MG63 (cell line): Measurements from ENCODE around the gene TBKBP1. TPM values are rescaled to one million over a fixed set of nuclear protein-coding genes. Genes with fewer than 3 reads are reported as not detected.

Source experiments
- DNase-seq: peaks from one replicate; pipeline ENCODE4 v3.0.0-alpha.2; 2020
- H3K27me3 ChIP-seq: fragments of 250-450 bp; sonication (Bioruptor Pico); 2 replicates; pipeline ENCODE4 v1.5.1; 2020; ENCODE audit warnings: mild to moderate bottlenecking, moderate library complexity
- H3K36me3 ChIP-seq: fragments of 250-450 bp; sonication (Bioruptor Pico); 2 replicates; pipeline ENCODE4 v1.5.1; 2020; ENCODE audit warnings: mild to moderate bottlenecking, moderate library complexity
- H3K4me3 ChIP-seq: fragments of 250-450 bp; sonication (Bioruptor Pico); 2 replicates; pipeline ENCODE4 v1.5.1; 2020; ENCODE audit warnings: mild to moderate bottlenecking, moderate library complexity
- H3K9me3 ChIP-seq: fragments of 250-450 bp; sonication (Bioruptor Pico); 2 replicates; pipeline ENCODE4 v1.5.1; 2020; ENCODE audit warnings: mild to moderate bottlenecking, moderate library complexity
- total RNA-seq: library from RNA; depleted of rRNA; stranded (reverse); fragments of >200 nt; shearing (Covaris generic); gene quantifications from 2 replicates; pipeline ENCODE4 v1.2.3, GENCODE V29; 2014; ENCODE audit warnings: low replicate concordance

Gene TBKBP1
- total RNA-seq, 1 experiment from 2014 or later = 8.4 TPM

GRCh38 chr17:47716375-47716774, 22.4 kb downstream of the TBKBP1 start:
- H3K27me3 ChIP-seq = peaks cover 7% of the 10 kb centered on the region
- no peak overlapping the region for H3K4me3 ChIP-seq
- no peaks in the 10 kb centered on the region for H3K9me3 ChIP-seq
- no peak for DNase-seq
- no peaks in the 10 kb centered on the region for H3K36me3 ChIP-seq

- no peak overlapping the region for H3K4me3 ChIP-seq
- no peaks in the 10 kb centered on the region for H3K9me3 ChIP-seq
- H3K27me3 ChIP-seq = peaks cover 7% of the 10 kb centered on the region
- no peak for DNase-seq
- no peaks in the 10 kb centered on the region for H3K36me3 ChIP-seq
Observed at GRCh38 chr17:47717261-47717697, 23.3 kb downstream of the TBKBP1 start.

DNA sequence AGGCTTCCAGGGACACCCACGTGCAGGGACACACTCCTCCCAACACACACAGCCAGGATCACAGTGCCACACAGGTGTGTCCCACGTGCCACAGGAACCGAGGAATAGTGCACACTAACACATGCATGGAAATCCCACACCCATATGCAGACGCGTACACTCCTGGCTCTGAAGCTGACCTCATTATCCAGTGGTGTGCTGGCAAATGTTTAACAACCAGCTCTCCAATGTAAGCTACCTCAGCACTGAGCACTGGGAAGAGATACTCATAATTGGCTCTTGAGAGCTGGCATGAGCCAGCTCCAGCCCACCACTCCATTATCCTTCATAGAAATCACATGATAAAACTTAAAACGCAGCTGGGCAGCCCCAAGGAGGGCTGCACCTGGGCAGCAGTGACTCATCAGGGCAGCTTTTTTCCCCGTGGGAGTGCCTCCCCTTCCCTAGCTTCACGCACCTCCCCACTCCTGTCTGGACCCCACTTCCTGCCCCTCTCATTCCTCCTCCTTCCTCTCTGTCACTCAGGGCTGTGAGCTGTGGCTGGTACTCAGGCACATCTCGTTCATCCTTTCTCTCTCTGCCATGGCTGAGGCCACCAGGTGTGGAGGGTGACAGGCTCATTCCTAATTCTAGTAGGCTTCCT, 24.1 kb downstream of the TBKBP1 start:
- peaks cover 6% of the 10 kb centered on the region for H3K27me3 ChIP-seq
- DNase-seq = no peak
- H3K9me3 ChIP-seq = no peaks in the 10 kb centered on the region
- H3K36me3 ChIP-seq = no peaks in the 10 kb centered on the region
- H3K4me3 ChIP-seq = no peak overlapping the region

DNA sequence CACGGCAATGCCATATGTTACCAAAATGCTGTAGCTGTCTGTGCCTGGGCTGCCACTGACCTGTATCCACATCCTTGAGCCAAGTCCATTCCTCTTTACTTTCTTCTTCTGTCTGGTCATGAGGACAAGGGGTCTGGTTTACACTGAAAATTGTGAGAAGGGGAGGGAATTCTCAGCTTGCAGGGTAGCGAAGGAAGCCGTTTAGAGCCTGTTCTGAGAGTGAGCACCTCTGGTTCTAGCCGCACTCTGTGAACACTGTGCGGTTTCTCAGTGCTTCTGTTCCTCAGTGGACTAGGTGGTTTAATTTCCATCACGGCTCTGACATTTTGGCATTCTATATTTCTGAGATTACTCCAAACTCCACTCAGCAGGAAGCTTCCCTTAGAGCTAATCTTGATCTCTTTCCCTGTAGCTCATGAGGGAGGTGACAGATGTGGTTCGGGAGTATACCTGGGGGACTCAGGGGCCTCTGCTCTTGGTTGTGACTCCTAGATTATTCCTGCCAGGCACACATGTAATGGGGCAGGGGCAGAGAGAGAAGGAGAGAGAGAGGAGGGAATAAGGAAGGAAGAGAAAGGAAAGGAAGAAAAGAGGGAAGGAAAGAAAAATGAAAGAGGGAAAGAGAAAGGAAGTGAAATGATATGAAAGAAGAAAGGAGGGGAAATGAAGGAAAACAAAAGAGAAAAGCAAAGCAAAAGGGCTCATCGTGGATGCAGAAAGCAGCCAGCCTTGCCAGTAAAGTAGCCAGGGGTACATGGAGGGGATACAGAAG, 24.9 kb downstream of the TBKBP1 start:
- H3K36me3 ChIP-seq = no peaks in the 10 kb centered on the region
- no peak overlapping the region for H3K4me3 ChIP-seq
- no peak for DNase-seq
- no peaks in the 10 kb centered on the region for H3K9me3 ChIP-seq
- H3K27me3 ChIP-seq = peaks cover 2% of the 10 kb centered on the region; the same call in 1 of the 2 replicates

GRCh38 chr17:47719411-47720152, 25.6 kb downstream of the TBKBP1 start:
- no peak overlapping the region for H3K4me3 ChIP-seq
- H3K36me3 ChIP-seq = no peaks in the 10 kb centered on the region
- H3K27me3 ChIP-seq = no peaks in the 10 kb centered on the region; the same call in 1 of the 2 replicates
- peak; percentile 80 for DNase-seq
- H3K9me3 ChIP-seq = no peaks in the 10 kb centered on the region

DNA sequence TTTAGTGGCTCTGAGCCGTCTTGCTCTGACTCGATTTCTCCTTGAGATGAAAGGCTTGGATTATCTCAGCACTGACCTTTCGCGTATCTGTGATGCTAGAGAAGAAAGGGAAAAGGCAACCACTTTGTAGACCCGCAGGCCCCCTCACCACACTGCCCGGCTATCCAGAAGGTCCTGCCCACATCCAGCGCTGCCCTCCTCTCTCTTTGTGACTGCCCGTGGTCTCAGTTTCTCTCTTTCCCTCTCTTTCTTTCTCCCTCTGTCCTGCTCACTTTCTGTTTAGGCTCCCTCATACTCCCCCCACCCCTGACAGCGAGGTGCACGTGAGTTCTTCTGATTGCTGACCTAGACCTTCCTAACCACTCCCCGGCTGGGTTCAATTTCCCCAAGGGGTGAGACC, 26.2 kb downstream of the TBKBP1 start:
- no peak for DNase-seq
- Histone ChIP-seq H3K36me3 (no peaks in the 10 kb centered on the region), H3K4me3 (no peak overlapping the region), H3K9me3 (no peaks in the 10 kb centered on the region), H3K27me3 (no peaks in the 10 kb centered on the region; the same call in 1 of the 2 replicates)

- Histone ChIP-seq H3K9me3 (no peaks in the 10 kb centered on the region), H3K27me3 (no peaks in the 10 kb centered on the region; the same call in 1 of the 2 replicates), H3K4me3 (no peak overlapping the region), H3K36me3 (no peaks in the 10 kb centered on the region)
- DNase-seq = peak; percentile 26
Observed at GRCh38 chr17:47720754-47721533, 27.0 kb downstream of the TBKBP1 start.

DNA sequence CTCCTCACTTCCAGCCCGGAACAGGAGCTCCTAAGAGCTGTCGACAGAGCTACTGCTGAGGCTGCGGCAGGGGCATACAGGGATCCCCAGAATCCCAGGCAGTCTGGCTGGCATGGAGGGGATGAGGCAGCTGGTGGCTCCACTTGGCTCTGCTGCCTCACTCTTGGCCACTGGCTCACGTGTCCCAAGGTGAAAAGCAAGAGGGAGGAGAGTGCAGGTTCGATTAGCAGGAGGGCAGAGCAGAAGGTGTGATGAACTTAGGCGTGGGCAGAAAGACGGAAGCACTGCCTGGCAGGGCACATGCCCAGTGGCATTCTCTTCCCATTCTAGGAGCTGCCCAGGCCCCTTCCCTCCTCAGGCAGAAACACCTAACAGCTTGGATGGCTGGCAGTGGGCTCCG, 27.8 kb downstream of the TBKBP1 start:
- Histone ChIP-seq H3K9me3 (no peaks in the 10 kb centered on the region), H3K36me3 (no peaks in the 10 kb centered on the region), H3K4me3 (no peak overlapping the region), H3K27me3 (no peaks in the 10 kb centered on the region; the same call in 1 of the 2 replicates)
- no peak for DNase-seq

- Histone ChIP-seq H3K27me3 (no peaks in the 10 kb centered on the region; the same call in 1 of the 2 replicates), H3K4me3 (no peak overlapping the region), H3K36me3 (no peaks in the 10 kb centered on the region)
Observed at GRCh38 chr17:47724705-47725104, 30.7 kb downstream of the TBKBP1 start.

GRCh38 chr17:47725446-47726111, 31.6 kb downstream of the TBKBP1 start:
- Histone ChIP-seq H3K27me3 (no peaks in the 10 kb centered on the region; the same call in 1 of the 2 replicates), H3K36me3 (no peaks in the 10 kb centered on the region), H3K9me3 (no peaks in the 10 kb centered on the region), H3K4me3 (no peak overlapping the region)
- DNase-seq = no peak

More at GRCh38 chr17:47724705-47725104, 30.7 kb downstream of the TBKBP1 start:
- H3K9me3 ChIP-seq = no peaks in the 10 kb centered on the region
- no peak for DNase-seq

DNA sequence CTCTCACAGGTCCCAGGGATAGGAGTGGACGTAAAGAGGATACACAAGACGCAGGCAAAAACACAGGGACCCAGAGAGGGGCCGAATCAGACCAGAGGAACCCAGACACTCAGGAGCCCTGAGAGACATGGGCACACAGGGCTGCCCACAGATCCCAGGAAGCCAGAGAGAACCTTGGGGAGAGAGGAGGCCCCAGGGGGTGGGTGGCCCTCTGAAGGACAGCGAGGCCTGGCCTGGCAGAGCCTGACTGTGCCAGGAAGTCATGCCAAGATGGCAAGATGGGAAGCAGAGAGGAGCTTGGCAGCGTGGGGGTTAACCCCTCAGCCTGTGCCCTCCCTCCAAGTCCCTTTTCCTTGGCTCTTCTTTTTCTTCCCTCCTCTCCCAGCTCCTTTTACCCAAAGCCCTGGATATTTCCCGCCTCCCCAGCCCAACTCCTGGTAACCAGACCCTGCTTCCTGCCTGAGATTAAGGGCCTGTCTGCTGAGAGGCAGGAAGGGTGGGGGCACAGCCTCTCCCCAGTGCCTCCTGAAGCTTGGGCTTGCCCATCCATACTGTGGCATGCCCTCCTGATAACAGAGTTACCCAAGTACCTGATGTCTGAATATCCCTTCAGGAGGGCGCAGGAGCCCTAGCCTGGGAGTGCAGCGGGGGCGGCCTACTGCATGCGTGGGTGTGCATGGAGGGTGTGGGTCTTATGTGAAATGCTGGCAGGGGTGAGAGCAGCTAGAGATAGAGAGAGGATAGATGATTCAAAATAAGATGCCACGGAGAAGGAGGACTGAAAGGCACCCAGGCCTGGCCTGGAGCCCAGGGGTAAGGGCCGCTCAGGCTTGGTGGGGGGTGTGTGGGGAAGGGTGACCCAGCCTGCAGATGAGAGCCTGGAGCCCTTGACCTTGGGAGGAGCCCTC, 33.1 kb downstream of the TBKBP1 start:
- no peaks in the 10 kb centered on the region for H3K36me3 ChIP-seq
- peaks cover 9% of the 10 kb centered on the region for H3K27me3 ChIP-seq
- H3K4me3 ChIP-seq = no peak overlapping the region
- no peak for DNase-seq
- no peaks in the 10 kb centered on the region for H3K9me3 ChIP-seq

- no peak for DNase-seq
- H3K36me3 ChIP-seq = no peaks in the 10 kb centered on the region
- peaks cover 15% of the 10 kb centered on the region for H3K27me3 ChIP-seq
Observed at GRCh38 chr17:47727704-47728036, 33.7 kb downstream of the TBKBP1 start.

GRCh38 chr17:47728214-47728877, 34.4 kb downstream of the TBKBP1 start:
- no peak for DNase-seq
- Histone ChIP-seq H3K4me3 (no peak overlapping the region), H3K27me3 (peaks cover 22% of the 10 kb centered on the region)

More at GRCh38 chr17:47727704-47728036, 33.7 kb downstream of the TBKBP1 start:
- H3K9me3 ChIP-seq = no peaks in the 10 kb centered on the region
- H3K4me3 ChIP-seq = no peak overlapping the region

GRCh38 chr17:47729476-47729875, 35.5 kb downstream of the TBKBP1 start:
- H3K4me3 ChIP-seq = no peak overlapping the region
- no peaks in the 10 kb centered on the region for H3K36me3 ChIP-seq
- H3K9me3 ChIP-seq = no peaks in the 10 kb centered on the region
- no peak for DNase-seq
- peaks cover 32% of the 10 kb centered on the region for H3K27me3 ChIP-seq

More at GRCh38 chr17:47728214-47728877, 34.4 kb downstream of the TBKBP1 start:
- no peaks in the 10 kb centered on the region for H3K36me3 ChIP-seq
- no peaks in the 10 kb centered on the region for H3K9me3 ChIP-seq

DNA sequence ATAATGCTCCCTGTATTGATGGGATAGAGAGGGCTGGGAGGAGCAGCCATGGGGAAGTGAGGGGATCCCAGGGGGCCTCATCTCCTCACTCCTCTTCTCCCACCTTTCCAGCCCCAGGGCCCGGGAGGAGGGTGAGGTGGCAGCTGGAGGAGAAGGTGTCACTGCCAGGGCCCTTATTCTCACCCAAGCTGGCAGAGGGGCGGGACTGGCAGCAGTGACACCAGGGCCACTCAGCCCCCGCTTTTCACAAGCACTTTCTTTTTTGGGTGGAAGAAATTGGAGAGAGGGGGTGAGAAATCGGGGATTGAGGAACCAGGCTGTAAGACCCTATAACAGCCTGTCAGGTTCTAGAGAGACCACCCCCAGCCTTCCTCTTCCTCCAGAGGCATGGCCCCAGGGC, 36.7 kb downstream of the TBKBP1 start:
- Histone ChIP-seq H3K4me3 (no peak overlapping the region), H3K27me3 (peaks cover 35% of the 10 kb centered on the region), H3K36me3 (no peaks in the 10 kb centered on the region), H3K9me3 (no peaks in the 10 kb centered on the region)
- no peak for DNase-seq
